RWPE1 (cell line): ENCODE results near the gene TMEM154.

Source experiments
- CTCF ChIA-PET: fragments of 350-600 bp; sonication (Branson Sonifier 250); formaldehyde crosslinking; extraction: SDS; loops from one replicate; lab custom pipeline; 2021; lab: Yijun Ruan, JAX
- POLR2A ChIA-PET: fragments of 400-600 bp; formaldehyde crosslinking; extraction: SDS; loops from one replicate; lab custom pipeline; 2020; ENCODE audit warnings: antibody characterized with exemption; ENCODE audit not compliant: low non-redundant PET; lab: Yijun Ruan, JAX
- DNase-seq: peaks from one replicate; pipeline ENCODE4 v3.0.0; 2012; ENCODE audit warnings: low spot score
- H3K27ac ChIP-seq: fragments of 450-650 bp; 2 replicates; pipeline ENCODE4 v1.5.1; 2017
- CTCF ChIP-seq: fragments of 450-650 bp; conservative IDR thresholded peaks from 2 replicates; pipeline ENCODE4 v1.5.1; 2017; ENCODE audit warnings: low read depth, mild to moderate bottlenecking

TMEM154 gene

GRCh38 chr4:152652102-152652501, 27.7 kb downstream of the TMEM154 start:
- no peak overlapping the region for H3K27ac ChIP-seq
- ChIA-PET POLR2A (no interaction called here), CTCF (no interaction called here)
- DNase-seq = no peak
- TF ChIP-seq CTCF = no peak

- ChIA-PET CTCF (no interaction called here), POLR2A (no interaction called here)
- no peak overlapping the region for H3K27ac ChIP-seq
- no peak for DNase-seq
- TF ChIP-seq CTCF = no peak
Observed at GRCh38 chr4:152651473-152652060, 28.2 kb downstream of the TMEM154 start.

GRCh38 chr4:152646221-152646620, 33.6 kb downstream of the TMEM154 start:
- ChIA-PET POLR2A (no interaction called here), CTCF (interaction anchor here (0.5 to 2.1 kb wide), 4 partner anchors 9 to 192 kb away, joined by 3 to 7 read pairs (median 4); no protein-coding TSS in a partner anchor)
- no peak for TF ChIP-seq CTCF
- no peak overlapping the region for H3K27ac ChIP-seq
- no peak for DNase-seq

- CTCF ChIA-PET = interaction anchor here (1.0 kb wide), 1 partner anchor 108 kb away, joined by 3 read pairs; the partner anchor contains the start of gene FBXW7
- POLR2A ChIA-PET = no interaction called here
- H3K27ac ChIP-seq = no peak overlapping the region; the same call in 1 of the 2 replicates
Observed at GRCh38 chr4:152644130-152644529, 35.7 kb downstream of the TMEM154 start.

GRCh38 chr4:152643153-152644035, 36.4 kb downstream of the TMEM154 start:
- TF ChIP-seq CTCF = no peak
- ChIA-PET CTCF (interaction anchor here (1.0 to 1.1 kb wide), 2 partner anchors 107 to 189 kb away, joined by 3 to 4 read pairs; partner anchors contain the start of gene FBXW7), POLR2A (no interaction called here)
- H3K27ac ChIP-seq = peak overlapping the region; percentile 3; the same call in 1 of the 2 replicates
- no peak for DNase-seq

More at GRCh38 chr4:152644130-152644529, 35.7 kb downstream of the TMEM154 start:
- DNase-seq = no peak
- no peak for TF ChIP-seq CTCF
